K562 (cell line): ENCODE results near the gene HBG1. TPM values are rescaled to one million over a fixed set of nuclear protein-coding genes. Genes with fewer than 3 reads are reported as not detected.
A peak's percentile ranks its signal among the peaks of the same experiment; 100 is the strongest.

Experiments
- ASH1L ChIP-seq: fragments of 450-650 bp; IDR thresholded peaks from 2 replicates; pipeline ENCODE4 v1.6.1; 2018; ENCODE audit warnings: borderline replicate concordance, mild to moderate bottlenecking, low read depth; ENCODE audit not compliant: partially characterized antibody
- CBFA2T3 ChIP-seq: fragments of 450-650 bp; IDR thresholded peaks from 2 replicates; pipeline ENCODE4 v1.6.1; 2017
- CEBPB ChIP-seq: fragments of 450-650 bp; IDR thresholded peaks from 2 replicates; pipeline ENCODE4 v1.6.1; 2016; ENCODE audit warnings: missing genetic modification characterization, missing compliant biosample characterization
- EHMT2 ChIP-seq: fragments of 450-650 bp; IDR thresholded peaks from 2 replicates; pipeline ENCODE4 v1.6.1; 2018; ENCODE audit warnings: antibody characterized with exemption
- GABPB1 ChIP-seq: sonication (generic); formaldehyde crosslinking; IDR thresholded peaks from 2 replicates; pipeline ENCODE4 v1.8.0; 2022; ENCODE audit warnings: mild to moderate bottlenecking, missing genetic modification reagents
- HDAC1 ChIP-seq, 2 experiments: fragments of 450-650 bp; IDR thresholded peaks; 2 replicates each; pipeline ENCODE4 v1.6.1; 2016 to 2017; ENCODE audit warnings: inconsistent platforms in 1 of 2, mild to moderate bottlenecking in 1 of 2, moderate library complexity in 1 of 2
- HDGF ChIP-seq: fragments of 450-650 bp; IDR thresholded peaks from 2 replicates; pipeline ENCODE4 v1.6.1; 2016
- JUNB ChIP-seq: fragments of 450-650 bp; formaldehyde crosslinking; conservative IDR thresholded peaks from 2 replicates; pipeline ENCODE4 v1.4.0; 2020; ENCODE audit warnings: mild to moderate bottlenecking
- JUND ChIP-seq, 2 experiments: IDR thresholded peaks; 2 replicates in 1 of 2; 3 replicates in 1 of 2; pipeline ENCODE4 v1.6.1; 2011; ENCODE audit warnings: borderline replicate concordance in 2 of 2, low read depth in 2 of 2, low read length in 2 of 2, improper control_type of control experiment in 1 of 2, missing biosample characterization in 1 of 2, missing genetic modification characterization in 1 of 2, missing genetic modification reagents in 1 of 2
- MCM2 ChIP-seq: fragments of 450-650 bp; IDR thresholded peaks from 2 replicates; pipeline ENCODE4 v1.6.1; 2017; ENCODE audit warnings: low read depth, mild to moderate bottlenecking
- MEIS2 ChIP-seq: fragments of 450-650 bp; IDR thresholded peaks from 2 replicates; pipeline ENCODE4 v1.6.1; 2014; ENCODE audit warnings: mild to moderate bottlenecking; ENCODE audit not compliant: partially characterized antibody
- NCOR1 ChIP-seq: fragments of 450-650 bp; IDR thresholded peaks from 2 replicates; pipeline ENCODE4 v1.6.1; 2016; ENCODE audit warnings: mild to moderate bottlenecking, moderate library complexity
- NR1H2 ChIP-seq: sonication (generic); formaldehyde crosslinking; IDR thresholded peaks from 2 replicates; pipeline ENCODE4 v1.4.0; 2020; ENCODE audit warnings: mild to moderate bottlenecking, missing genetic modification reagents
- NR2C1 ChIP-seq, 2 experiments: fragments of 450-650 bp; IDR thresholded peaks; 2 replicates each; pipeline ENCODE4 v1.6.1; 2017; ENCODE audit warnings: mild to moderate bottlenecking in 2 of 2, antibody characterized with exemption in 1 of 2, inconsistent platforms in 1 of 2, missing compliant biosample characterization in 1 of 2, missing genetic modification characterization in 1 of 2
- SMARCA4 ChIP-seq: fragments of 450-650 bp; IDR thresholded peaks from 2 replicates; pipeline ENCODE4 v1.6.1; 2016
- TOE1 ChIP-seq, 2 experiments: fragments of 450-650 bp in 1 of 2; sonication (generic) in 1 of 2; formaldehyde crosslinking in 1 of 2; IDR thresholded peaks; 2 replicates each; pipeline versions ENCODE4 v1.7.1 to v1.8.0; 2016 to 2022; ENCODE audit warnings: borderline replicate concordance in 2 of 2, mild to moderate bottlenecking in 2 of 2, antibody characterized with exemption in 1 of 2, inconsistent platforms in 1 of 2, low read depth in 1 of 2, missing genetic modification reagents in 1 of 2, moderate library complexity in 1 of 2
- ZNF766 ChIP-seq: fragments of 200-800 bp; sonication (Bioruptor generic); conservative IDR thresholded peaks from 2 replicates; pipeline ENCODE4 v1.6.1; 2016; ENCODE audit warnings: missing genetic modification characterization, missing compliant biosample characterization
- polyA plus RNA-seq, 8 experiments: library from polyadenylated mRNA; depleted of rRNA in 4 of 8; stranded (reverse) in 5 of 8; unstranded in 3 of 8; fragments of >200 nt; fragmentation: Nextera tagmentation in 2 of 8; fragmentation: Illumina TruSeq in 1 of 8; extraction: Ambion mirVana in 2 of 8; extraction: Trizol in 1 of 8; gene quantifications; 2 replicates each; pipeline versions ENCODE4 v1.2.1 to v1.2.3, GENCODE V29; 2011 to 2014; ENCODE audit warnings: inconsistent platforms in 1 of 8, missing spikeins in 1 of 8
- total RNA-seq, 7 experiments: library from RNA; depleted of rRNA in 6 of 7; stranded (reverse); fragments of >200 nt in 6 of 7; fragmentation: Illumina TruSeq in 2 of 7; extraction: Trizol in 2 of 7; gene quantifications; 2 replicates each; pipeline versions ENCODE4 v1.2.1 to v1.2.3, GENCODE V29; 2011 to 2021; ENCODE audit warnings: low replicate concordance in 1 of 7
- TF ChIP-seq, protein P1 (sequence below): sonication (generic); formaldehyde crosslinking; IDR thresholded peaks from 2 replicates; pipeline ENCODE4 v1.8.1; 2023; ENCODE audit warnings: mild to moderate bottlenecking, missing genetic modification reagents
- TF ChIP-seq, protein P2 (sequence below): sonication (generic); formaldehyde crosslinking; IDR thresholded peaks from 2 replicates; pipeline ENCODE4 v1.8.0; 2022; ENCODE audit warnings: mild to moderate bottlenecking, missing genetic modification reagents, borderline replicate concordance
- TF ChIP-seq, protein P3 (sequence below): sonication (generic); formaldehyde crosslinking; IDR thresholded peaks from 2 replicates; pipeline ENCODE4 v1.8.1; 2023; ENCODE audit warnings: mild to moderate bottlenecking, missing genetic modification reagents, moderate library complexity
- TF ChIP-seq, protein P4 (sequence below), 2 experiments: fragments of 450-650 bp; IDR thresholded peaks; 2 replicates each; pipeline ENCODE4 v1.6.1; 2016

Gene HBG1
- total and polyA plus RNA-seq, 9 of the 15 experiments (the other 6 are each of a cell fraction or from before 2014, with no cell fraction given), result 1,066 to 16,338 (median 4,898) TPM

DNA sequence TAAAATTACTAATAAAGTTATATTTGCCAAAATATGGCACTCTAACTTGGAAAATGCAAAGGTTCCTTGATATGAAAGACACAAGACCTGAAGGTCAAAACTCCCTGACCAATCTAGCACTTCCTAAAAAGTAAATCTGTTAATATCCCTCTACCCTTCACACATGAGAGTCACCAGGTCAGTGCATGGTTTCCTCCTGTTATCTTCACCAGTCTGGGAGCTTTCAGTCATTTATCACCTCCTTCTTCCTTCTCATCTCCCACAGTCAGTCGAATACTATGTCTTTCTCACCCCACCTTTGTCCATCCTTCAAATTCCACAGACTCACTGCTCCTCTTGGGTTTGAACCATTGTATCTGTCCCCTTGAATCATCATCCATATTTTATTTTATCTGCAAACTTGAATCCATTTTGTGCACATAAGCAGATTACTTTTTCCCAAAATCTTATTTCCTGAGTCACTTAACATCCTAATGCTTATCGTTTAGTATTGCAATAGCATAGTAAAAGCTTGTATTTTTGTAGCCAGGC, 17.4 kb upstream of the HBG1 start (continued):
- TF ChIP-seq, protein P1, sequence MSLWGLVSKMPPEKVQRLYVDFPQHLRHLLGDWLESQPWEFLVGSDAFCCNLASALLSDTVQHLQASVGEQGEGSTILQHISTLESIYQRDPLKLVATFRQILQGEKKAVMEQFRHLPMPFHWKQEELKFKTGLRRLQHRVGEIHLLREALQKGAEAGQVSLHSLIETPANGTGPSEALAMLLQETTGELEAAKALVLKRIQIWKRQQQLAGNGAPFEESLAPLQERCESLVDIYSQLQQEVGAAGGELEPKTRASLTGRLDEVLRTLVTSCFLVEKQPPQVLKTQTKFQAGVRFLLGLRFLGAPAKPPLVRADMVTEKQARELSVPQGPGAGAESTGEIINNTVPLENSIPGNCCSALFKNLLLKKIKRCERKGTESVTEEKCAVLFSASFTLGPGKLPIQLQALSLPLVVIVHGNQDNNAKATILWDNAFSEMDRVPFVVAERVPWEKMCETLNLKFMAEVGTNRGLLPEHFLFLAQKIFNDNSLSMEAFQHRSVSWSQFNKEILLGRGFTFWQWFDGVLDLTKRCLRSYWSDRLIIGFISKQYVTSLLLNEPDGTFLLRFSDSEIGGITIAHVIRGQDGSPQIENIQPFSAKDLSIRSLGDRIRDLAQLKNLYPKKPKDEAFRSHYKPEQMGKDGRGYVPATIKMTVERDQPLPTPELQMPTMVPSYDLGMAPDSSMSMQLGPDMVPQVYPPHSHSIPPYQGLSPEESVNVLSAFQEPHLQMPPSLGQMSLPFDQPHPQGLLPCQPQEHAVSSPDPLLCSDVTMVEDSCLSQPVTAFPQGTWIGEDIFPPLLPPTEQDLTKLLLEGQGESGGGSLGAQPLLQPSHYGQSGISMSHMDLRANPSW (CRISPR knock-in tag), result no peak
- TF ChIP-seq JUND (IDR thresholded peaks at IDR 0.05; ENCODE audit: borderline replicate concordance, low read depth, low read length), result peak; percentile 17; the same call in 1 of the 2 replicates
- TF ChIP-seq JUND (tag; IDR thresholded peaks at IDR 0.05; ENCODE audit: borderline replicate concordance, low read depth, low read length), result no peak
- 0 out of 2 replicates have a peak, but pooled peaks have one; percentile 27 for TF ChIP-seq NR2C1 (IDR thresholded peaks at IDR 0.05)
- no peak for TF ChIP-seq NR2C1 (tag; IDR thresholded peaks at IDR 0.05)
- TF ChIP-seq, protein P2, sequence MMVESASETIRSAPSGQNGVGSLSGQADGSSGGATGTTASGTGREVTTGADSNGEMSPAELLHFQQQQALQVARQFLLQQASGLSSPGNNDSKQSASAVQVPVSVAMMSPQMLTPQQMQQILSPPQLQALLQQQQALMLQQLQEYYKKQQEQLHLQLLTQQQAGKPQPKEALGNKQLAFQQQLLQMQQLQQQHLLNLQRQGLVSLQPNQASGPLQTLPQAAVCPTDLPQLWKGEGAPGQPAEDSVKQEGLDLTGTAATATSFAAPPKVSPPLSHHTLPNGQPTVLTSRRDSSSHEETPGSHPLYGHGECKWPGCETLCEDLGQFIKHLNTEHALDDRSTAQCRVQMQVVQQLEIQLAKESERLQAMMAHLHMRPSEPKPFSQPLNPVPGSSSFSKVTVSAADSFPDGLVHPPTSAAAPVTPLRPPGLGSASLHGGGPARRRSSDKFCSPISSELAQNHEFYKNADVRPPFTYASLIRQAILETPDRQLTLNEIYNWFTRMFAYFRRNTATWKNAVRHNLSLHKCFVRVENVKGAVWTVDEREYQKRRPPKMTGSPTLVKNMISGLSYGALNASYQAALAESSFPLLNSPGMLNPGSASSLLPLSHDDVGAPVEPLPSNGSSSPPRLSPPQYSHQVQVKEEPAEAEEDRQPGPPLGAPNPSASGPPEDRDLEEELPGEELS (CRISPR knock-in tag), result no peak
- 0 out of 2 replicates have a peak, but pooled peaks have one; percentile 43 for TF ChIP-seq EHMT2
- TF ChIP-seq CEBPB (tag), result 0 out of 2 replicates have a peak, but pooled peaks have one; percentile 6
- TF ChIP-seq CBFA2T3, result peak; percentile 79
- TF ChIP-seq NCOR1, result peak; percentile 51; the same call in 1 of the 2 replicates
- TF ChIP-seq JUNB, result no peak
- TF ChIP-seq ZNF766 (CRISPR knock-in tag), result no peak
- no peak for TF ChIP-seq TOE1 (IDR thresholded peaks at IDR 0.05; ENCODE audit: borderline replicate concordance)
- TF ChIP-seq TOE1 (CRISPR knock-in tag; IDR thresholded peaks at IDR 0.05; ENCODE audit: borderline replicate concordance, low read depth), result no peak
- TF ChIP-seq, protein P3, sequence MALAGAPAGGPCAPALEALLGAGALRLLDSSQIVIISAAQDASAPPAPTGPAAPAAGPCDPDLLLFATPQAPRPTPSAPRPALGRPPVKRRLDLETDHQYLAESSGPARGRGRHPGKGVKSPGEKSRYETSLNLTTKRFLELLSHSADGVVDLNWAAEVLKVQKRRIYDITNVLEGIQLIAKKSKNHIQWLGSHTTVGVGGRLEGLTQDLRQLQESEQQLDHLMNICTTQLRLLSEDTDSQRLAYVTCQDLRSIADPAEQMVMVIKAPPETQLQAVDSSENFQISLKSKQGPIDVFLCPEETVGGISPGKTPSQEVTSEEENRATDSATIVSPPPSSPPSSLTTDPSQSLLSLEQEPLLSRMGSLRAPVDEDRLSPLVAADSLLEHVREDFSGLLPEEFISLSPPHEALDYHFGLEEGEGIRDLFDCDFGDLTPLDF (CRISPR knock-in tag), result no peak
- TF ChIP-seq MEIS2, result peak; percentile 83
- TF ChIP-seq HDAC1 (IDR thresholded peaks at IDR 0.05), result peak; percentile 73 to 77; a peak in 3 of 4 replicates
- no peak for TF ChIP-seq GABPB1
- TF ChIP-seq NR1H2 (CRISPR knock-in tag), result no peak
- 0 out of 2 replicates have a peak, but pooled peaks have one; percentile 34 for TF ChIP-seq SMARCA4
- TF ChIP-seq, protein P4, sequence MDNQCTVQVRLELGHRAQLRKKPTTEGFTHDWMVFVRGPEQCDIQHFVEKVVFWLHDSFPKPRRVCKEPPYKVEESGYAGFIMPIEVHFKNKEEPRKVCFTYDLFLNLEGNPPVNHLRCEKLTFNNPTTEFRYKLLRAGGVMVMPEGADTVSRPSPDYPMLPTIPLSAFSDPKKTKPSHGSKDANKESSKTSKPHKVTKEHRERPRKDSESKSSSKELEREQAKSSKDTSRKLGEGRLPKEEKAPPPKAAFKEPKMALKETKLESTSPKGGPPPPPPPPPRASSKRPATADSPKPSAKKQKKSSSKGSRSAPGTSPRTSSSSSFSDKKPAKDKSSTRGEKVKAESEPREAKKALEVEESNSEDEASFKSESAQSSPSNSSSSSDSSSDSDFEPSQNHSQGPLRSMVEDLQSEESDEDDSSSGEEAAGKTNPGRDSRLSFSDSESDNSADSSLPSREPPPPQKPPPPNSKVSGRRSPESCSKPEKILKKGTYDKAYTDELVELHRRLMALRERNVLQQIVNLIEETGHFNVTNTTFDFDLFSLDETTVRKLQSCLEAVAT (IDR thresholded peaks at IDR 0.05), result peak; percentile 69 to 78
- TF ChIP-seq HDGF, result no peak
- TF ChIP-seq MCM2, result no peak
- TF ChIP-seq ASH1L, result no peak
